Panc1 (cell line): ENCODE data around the gene PTPRA. TPM values are rescaled to one million over a fixed set of nuclear protein-coding genes. Genes with fewer than 3 reads are reported as not detected.

Experiments used
- ATAC-seq: fragments of 200-7000 bp; cut with Tn5 transposase; 2 replicates; pipeline ENCODE4 v1.9.1; 2020; ENCODE audit warnings: mild to moderate bottlenecking, moderate library complexity
- Bru-seq: library from RNA; stranded (reverse); fragments of 400-500 nt; gene quantifications from one replicate; lab custom pipeline; 2021; lab: Mats Ljungman, UMichigan
- BruChase-seq, 2 experiments: library from RNA; stranded (reverse); fragments of 400-500 nt; gene quantifications; one replicate each; lab custom pipeline; 2021; lab: Mats Ljungman, UMichigan
- BruUV-seq: library from RNA; stranded (reverse); fragments of 400-500 nt; replicated peaks from 2 replicates; lab custom pipeline; 2021; lab: Mats Ljungman, UMichigan
- CTCF ChIA-PET: fragments of 300-600 bp; sonication (Branson Sonifier 250); formaldehyde crosslinking; loops from one replicate; lab custom pipeline; 2022; ENCODE audit warnings: antibody characterized with exemption; lab: Charles Lee
- POLR2A ChIA-PET: fragments of 300-600 bp; sonication (Branson Sonifier 250); formaldehyde crosslinking; loops from one replicate; lab custom pipeline; 2022; ENCODE audit warnings: antibody characterized with exemption; lab: Charles Lee
- DNase-seq: peaks from one replicate; pipeline ENCODE4 v3.0.0-alpha.2; 2010; ENCODE audit warnings: low read depth, low spot score
- H3K27ac ChIP-seq: 2 replicates; pipeline ENCODE4 v1.5.1; 2011; ENCODE audit warnings: mild to moderate bottlenecking, low read length, inconsistent platforms
- H3K27me3 ChIP-seq: fragments of 200-500 bp; sonication (Bioruptor generic); 2 replicates; pipeline ENCODE4 v1.6.0; 2014; ENCODE audit warnings: low read length, inconsistent platforms; ENCODE audit not compliant: control insufficient read depth, insufficient read depth
- H3K36me3 ChIP-seq: fragments of 200-500 bp; sonication (Bioruptor generic); 2 replicates; pipeline ENCODE4 v1.5.1; 2014; ENCODE audit warnings: inconsistent platforms, mild to moderate bottlenecking, low read length, moderate library complexity; ENCODE audit not compliant: control insufficient read depth, insufficient read depth
- H3K4me1 ChIP-seq: 2 replicates; pipeline ENCODE4 v1.5.1; 2011; ENCODE audit warnings: inconsistent platforms, mild to moderate bottlenecking, low read length, moderate library complexity; ENCODE audit not compliant: control insufficient read depth, insufficient read depth
- H3K4me3 ChIP-seq, 2 experiments: 2 replicates each; pipeline ENCODE4 v1.5.1; 2011 to 2012; ENCODE audit warnings: low read depth in 2 of 2, low read length in 2 of 2, mild to moderate bottlenecking in 2 of 2, inconsistent platforms in 1 of 2, moderate library complexity in 1 of 2
- H3K9me3 ChIP-seq: fragments of 200-500 bp; sonication (Bioruptor generic); 2 replicates; pipeline ENCODE4 v1.5.1; 2014; ENCODE audit warnings: low read depth, mild to moderate bottlenecking, inconsistent platforms, low read length, moderate library complexity; ENCODE audit not compliant: control insufficient read depth, insufficient read depth
- CTCF ChIP-seq: fragments of 450-650 bp; IDR thresholded peaks from 2 replicates; pipeline ENCODE4 v1.5.1; 2017; ENCODE audit warnings: mild to moderate bottlenecking
- POLR2AphosphoS5 ChIP-seq: IDR thresholded peaks from 2 replicates; pipeline ENCODE4 v1.6.1; 2012; ENCODE audit warnings: mild to moderate bottlenecking, low read depth, low read length, moderate library complexity
- REST ChIP-seq, 2 experiments: IDR thresholded peaks; 2 replicates each; pipeline ENCODE4 v1.6.1; 2011 to 2012; ENCODE audit warnings: low read depth in 2 of 2, control low read depth in 1 of 2, low read length in 1 of 2, mild to moderate bottlenecking in 1 of 2, moderate library complexity in 1 of 2; ENCODE audit not compliant: insufficient read depth in 1 of 2
- SIN3A ChIP-seq: IDR thresholded peaks from 2 replicates; pipeline ENCODE4 v1.6.1; 2012; ENCODE audit warnings: low read depth, mild to moderate bottlenecking, low read length, moderate library complexity, borderline replicate concordance; ENCODE audit not compliant: insufficient read depth
- TCF7L2 ChIP-seq: IDR thresholded peaks from 2 replicates; pipeline ENCODE4 v1.6.1; 2011; ENCODE audit warnings: mild to moderate bottlenecking, low read depth, low read length, inconsistent platforms
- in situ Hi-C: cut with HindIII; loops from 2 replicates; pipeline ENCODE4 v1.10.0; 2016; ENCODE audit warnings: low sequenced_read_pairs, low pct_unique_long_range_greater_than_20kb
- intact Hi-C: fragments of 100-400 bp; cut with micrococcal nuclease; formaldehyde crosslinking; loops from one replicate; pipeline ENCODE4 v1.10.0; 2022; ENCODE audit not compliant: unreplicated experiment
- long read RNA-seq: library from polyadenylated mRNA; unstranded; transcript quantifications from one replicate; pipeline ENCODE4 v2.0.0, GENCODE V29; 2021; ENCODE audit not compliant: unreplicated experiment
- polyA plus RNA-seq: library from polyadenylated mRNA; unstranded; fragments of >200 nt; gene quantifications from one replicate; pipeline ENCODE4 v1.2.1, GENCODE V29; 2012; ENCODE audit warnings: missing spikeins; ENCODE audit not compliant: insufficient read length
- total RNA-seq: library from RNA; stranded (reverse); gene quantifications from one replicate; pipeline ENCODE4 v1.2.1, GENCODE V29; 2021; ENCODE audit not compliant: unreplicated experiment

The PTPRA gene, protein sequence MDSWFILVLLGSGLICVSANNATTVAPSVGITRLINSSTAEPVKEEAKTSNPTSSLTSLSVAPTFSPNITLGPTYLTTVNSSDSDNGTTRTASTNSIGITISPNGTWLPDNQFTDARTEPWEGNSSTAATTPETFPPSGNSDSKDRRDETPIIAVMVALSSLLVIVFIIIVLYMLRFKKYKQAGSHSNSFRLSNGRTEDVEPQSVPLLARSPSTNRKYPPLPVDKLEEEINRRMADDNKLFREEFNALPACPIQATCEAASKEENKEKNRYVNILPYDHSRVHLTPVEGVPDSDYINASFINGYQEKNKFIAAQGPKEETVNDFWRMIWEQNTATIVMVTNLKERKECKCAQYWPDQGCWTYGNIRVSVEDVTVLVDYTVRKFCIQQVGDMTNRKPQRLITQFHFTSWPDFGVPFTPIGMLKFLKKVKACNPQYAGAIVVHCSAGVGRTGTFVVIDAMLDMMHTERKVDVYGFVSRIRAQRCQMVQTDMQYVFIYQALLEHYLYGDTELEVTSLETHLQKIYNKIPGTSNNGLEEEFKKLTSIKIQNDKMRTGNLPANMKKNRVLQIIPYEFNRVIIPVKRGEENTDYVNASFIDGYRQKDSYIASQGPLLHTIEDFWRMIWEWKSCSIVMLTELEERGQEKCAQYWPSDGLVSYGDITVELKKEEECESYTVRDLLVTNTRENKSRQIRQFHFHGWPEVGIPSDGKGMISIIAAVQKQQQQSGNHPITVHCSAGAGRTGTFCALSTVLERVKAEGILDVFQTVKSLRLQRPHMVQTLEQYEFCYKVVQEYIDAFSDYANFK
- total RNA-seq (56.6 TPM), Bru-seq, nascent RNA (percentile 81 among the genes with signal in this experiment), BruChase-seq, experiment 1, labeled RNA remaining after a 2-hour chase (percentile 73 among the genes with signal in this experiment), BruChase-seq, experiment 2, labeled RNA remaining after a 6-hour chase (percentile 76 among the genes with signal in this experiment)
- 51.3 TPM for polyA plus RNA-seq
- long read RNA-seq, transcript PTPRA-201 (23 exons, 3,725 nt): major isoform, 102 of 229 reads
- long read RNA-seq, transcript PTPRA-205 (24 exons, 3,337 nt): minor isoform, 6 of 229 reads
- long read RNA-seq, partial matches to known transcripts: 39 of 229 reads
- long read RNA-seq, other reads (novel, unspliced or antisense): 80 of 229 reads

DNA sequence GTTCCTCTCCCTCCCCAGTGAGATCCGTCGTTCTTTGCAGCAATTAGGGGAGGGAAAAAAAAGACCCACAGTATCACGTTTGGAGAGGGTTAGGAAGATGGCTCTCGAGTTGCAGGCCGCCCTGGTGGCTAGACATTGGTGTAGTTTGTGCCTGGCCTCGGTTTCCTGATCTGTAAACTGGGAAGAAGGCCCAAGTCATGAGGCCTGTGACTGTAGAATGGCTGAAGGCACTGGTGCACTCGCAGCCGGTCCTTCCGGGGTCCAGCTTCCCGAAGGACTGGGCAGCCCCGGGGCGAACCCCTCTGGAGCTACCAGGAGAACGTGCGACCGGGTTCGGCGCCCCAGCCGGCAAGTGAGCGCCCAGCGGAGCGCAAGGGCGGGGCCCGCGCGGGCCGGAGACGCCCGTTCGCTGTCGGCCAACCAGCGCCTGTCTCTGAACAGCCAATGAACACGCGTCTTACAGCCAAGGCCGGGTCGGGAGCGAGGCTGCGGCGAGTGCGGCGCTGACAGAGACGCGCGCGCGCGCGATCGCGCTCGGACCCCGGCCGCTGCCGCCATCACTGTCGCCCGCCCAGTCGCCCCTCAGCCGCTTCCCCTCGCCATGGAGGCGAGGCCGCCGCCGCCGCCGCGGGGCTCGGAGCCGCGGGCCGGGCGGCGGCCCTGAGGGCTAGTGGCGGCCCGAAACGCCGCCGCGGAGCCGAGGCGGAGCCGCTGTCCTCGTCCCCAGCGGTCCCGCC, at the start of gene PTPRA:
PTPRA (plus strand) TSS at position 472 of the 737 bp plus-strand sequence. CDS start 90,797 bp downstream, outside the sequence.
- ATAC-seq (peak; percentile 96), DNase-seq (no peak)
- CTCF ChIA-PET: no interaction called here

More for the DNA sequence above, at the start of gene PTPRA:
- Histone ChIP-seq H3K9me3 (no peaks in the 10 kb centered on the region), H3K27ac (peak within 1 kb of the TSS; percentile 92), H3K4me3 (peak within 1 kb of the TSS; percentile 80 to 82), H3K27me3 (no peaks in the 10 kb centered on the region), H3K36me3 (no peaks in the 10 kb centered on the region; the same call in 1 of the 2 replicates), H3K4me1 (peaks cover 32% of the 10 kb centered on the region)
- POLR2A ChIA-PET: no interaction called here
- in situ Hi-C loops (no loop called here), intact Hi-C loops (no loop called here)
- peak; percentile 98 for TF ChIP-seq POLR2AphosphoS5
- no peak for TF ChIP-seq TCF7L2
- no peak for TF ChIP-seq CTCF
- TF ChIP-seq REST (IDR thresholded peaks at IDR 0.05; ENCODE audit: insufficient read depth in 1 of 2, low read depth in 2 of 2, low read length in 1 of 2): no peak; a peak in 1 of 4 replicates
- 0 out of 2 replicates have a peak, but pooled peaks have one; percentile 79 for TF ChIP-seq SIN3A
- no TSS peak for BruUV-seq
